HL-60 (cell line): Measurements from ENCODE around the gene WDR90.

ENCODE experiments used
- CTCF ChIP-seq: IDR thresholded peaks from one replicate; pipeline ENCODE4 v1.5.1; 2011; ENCODE audit warnings: low read length, control low read depth, inconsistent platforms; ENCODE audit not compliant: insufficient read depth
- REST ChIP-seq: IDR thresholded peaks from 2 replicates; pipeline ENCODE4 v1.6.1; 2012; ENCODE audit warnings: low read depth; ENCODE audit not compliant: insufficient replicate concordance

- no peak for TF ChIP-seq CTCF
- no peak for TF ChIP-seq REST
Observed at GRCh38 chr16:620700-621525, 28.3 kb upstream of the WDR90 start.
